ENCODE data around the gene VWC2L.
A peak's percentile ranks its signal among the peaks of the same experiment; 100 is the strongest.

The VWC2L gene

DNA sequence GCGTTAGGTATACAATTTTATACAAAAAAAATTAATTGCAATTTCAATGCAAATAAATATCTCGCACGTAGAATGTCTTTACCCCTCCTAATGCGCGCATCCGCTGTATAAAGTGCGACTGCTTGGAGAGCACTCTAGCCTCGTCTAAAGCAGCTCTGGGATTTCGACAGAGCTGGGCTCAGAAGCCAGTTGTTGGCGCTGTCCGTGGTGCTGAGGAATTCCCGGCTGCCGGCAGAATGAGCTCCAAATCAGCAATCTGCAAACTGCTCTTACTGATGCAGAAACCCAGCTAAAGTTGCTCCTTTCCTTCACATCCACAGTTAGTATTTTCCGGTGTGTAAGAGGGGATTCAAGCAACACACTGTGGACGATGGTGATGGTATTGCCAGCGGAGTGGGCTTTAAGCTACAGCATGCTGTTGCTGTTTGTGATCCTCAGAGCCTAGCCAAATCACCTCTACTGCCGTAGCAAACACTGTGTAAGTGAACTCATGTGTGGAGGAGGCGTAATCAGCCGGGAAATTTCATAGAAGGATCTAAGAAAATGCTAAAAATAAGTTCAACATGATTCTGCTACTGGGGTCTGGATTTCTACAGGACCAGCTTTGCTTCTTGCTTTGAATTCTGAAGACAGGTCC is at the start of gene VWC2L:
VWC2L (plus strand) TSS at position 137 of the 637 bp plus-strand sequence. CDS start 3,140 bp downstream, outside the sequence.
- DNase-seq (ENCODE audit: low read depth): peak; percentile 82

GRCh38 chr2:214361116-214361515 is 49.7 kb upstream of the VWC2L start:
- no peak for DNase-seq (ENCODE audit: low read depth)

DNA sequence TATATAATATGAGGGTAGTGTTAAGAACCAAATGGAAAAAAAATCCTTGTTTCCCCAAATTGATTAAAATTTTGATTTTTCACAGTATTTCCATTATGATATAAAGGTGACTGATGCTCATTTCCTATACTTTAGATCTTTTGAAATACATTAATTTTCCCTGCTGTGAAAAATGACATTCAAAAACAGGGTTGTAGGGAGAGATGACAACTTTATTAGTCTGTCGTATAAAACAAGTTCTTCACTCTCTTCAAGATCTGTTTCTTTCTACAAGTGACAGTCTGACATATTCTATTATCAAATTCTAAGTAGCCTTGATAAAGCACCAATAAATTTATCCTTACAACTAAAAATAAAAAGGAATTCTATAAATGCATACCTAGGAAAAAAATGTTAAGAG is 45.3 kb upstream of the VWC2L start:
- no peak for DNase-seq (ENCODE audit: low read depth)

GRCh38 chr2:214367171-214367570 is 43.7 kb upstream of the VWC2L start:
- no peak for DNase-seq (ENCODE audit: low read depth)

DNA sequence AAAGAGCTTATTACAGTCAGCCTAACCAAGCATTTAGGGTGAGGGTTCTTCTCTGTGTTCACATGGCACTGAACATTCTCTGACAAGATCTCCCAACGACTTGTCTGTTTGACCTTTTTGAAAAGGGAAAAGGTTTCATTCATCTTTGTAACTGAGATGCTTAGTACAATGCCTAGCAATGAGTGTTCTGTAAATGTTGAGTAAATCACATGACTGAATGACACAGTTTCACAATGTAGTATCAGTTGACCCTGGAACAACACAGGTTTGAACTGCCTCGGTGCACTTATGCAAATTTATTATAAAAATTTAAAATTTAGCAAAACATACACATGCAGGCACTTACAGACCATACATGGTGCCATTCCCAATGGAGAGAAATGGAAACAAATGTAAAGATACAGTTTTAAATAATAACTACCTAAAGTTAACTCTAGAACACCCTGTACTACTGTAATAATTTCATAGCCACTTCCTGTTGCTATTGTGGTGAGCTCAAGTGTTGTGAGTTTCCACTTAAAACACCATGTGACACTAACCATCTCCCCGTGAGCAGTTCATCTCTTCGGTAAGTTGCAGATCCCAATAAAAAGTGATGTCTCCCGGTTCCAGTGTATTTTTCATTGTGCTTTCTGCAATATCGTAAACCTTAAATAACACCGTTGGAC is 34.1 kb upstream of the VWC2L start:
- no peak for DNase-seq (ENCODE audit: low read depth)

DNA sequence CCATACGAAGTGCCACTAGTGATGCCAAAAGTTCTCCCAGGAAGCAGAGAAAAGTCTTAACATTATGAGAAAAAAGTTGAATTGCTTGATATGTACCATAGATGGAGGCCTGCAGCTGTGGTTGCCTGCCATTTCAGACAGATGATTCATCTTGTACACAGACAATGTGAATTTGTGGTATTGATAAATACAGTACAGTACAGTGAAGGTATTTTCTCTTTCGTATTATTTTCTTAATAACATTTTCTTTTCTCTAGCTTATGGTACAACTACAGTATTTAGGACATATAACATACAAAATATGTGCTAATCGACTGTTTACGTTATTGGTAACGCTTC is 33.6 kb upstream of the VWC2L start:
- peak; percentile 54 for DNase-seq (ENCODE audit: low read depth)

DNA sequence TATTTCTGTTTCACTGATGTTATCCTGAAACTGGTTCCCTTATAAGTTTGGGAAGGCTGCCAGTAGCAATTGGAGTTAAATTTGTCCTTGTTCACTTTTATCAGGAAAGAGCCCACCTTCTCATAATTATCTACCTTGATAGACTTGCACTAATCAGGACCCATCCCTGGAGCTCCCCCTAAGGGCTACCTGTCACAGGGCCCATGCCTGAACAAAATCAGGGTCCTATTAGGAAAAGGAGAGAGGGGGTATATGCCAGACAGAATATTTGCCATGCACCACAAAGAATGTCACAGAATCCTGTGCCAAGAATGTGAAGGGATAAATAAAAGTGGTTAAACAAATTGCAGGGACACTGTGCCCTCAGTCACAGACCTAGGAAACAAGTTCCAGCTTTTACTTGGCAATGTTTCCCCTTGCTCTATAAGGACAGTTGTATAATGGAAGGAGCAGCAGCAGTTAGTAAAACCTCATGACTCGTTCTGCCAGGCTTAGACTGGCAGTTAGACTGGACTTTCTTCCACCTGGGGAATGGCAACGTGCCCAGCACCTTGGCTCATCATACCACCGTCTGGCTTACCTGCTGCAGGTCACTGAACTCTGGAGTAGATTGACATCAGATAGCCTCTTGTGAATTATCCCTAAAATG is 32.3 kb upstream of the VWC2L start:
- DNase-seq (ENCODE audit: low read depth): no peak

DNA sequence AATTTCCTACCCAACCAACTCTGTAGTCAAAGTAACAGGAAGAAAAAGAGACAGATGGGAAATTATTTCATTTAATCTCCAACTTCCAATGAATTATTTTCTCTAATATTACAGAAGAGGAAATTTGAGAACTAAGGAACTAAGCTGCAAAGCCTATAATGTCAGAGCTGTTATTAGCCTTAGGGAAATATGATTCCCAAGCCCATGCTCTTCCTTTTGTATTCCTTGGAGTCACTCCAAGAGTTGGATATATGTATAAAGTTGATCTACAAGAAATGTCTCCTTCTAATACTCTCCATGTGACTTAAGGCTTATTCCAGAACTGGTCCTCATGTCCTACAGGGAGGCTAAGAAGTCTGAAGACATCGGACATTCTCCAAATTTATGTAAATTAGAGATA is 31.6 kb upstream of the VWC2L start:
- DNase-seq (ENCODE audit: low read depth): no peak

GRCh38 chr2:214380681-214381080 is 30.2 kb upstream of the VWC2L start:
- no peak for DNase-seq (ENCODE audit: low read depth)

DNA sequence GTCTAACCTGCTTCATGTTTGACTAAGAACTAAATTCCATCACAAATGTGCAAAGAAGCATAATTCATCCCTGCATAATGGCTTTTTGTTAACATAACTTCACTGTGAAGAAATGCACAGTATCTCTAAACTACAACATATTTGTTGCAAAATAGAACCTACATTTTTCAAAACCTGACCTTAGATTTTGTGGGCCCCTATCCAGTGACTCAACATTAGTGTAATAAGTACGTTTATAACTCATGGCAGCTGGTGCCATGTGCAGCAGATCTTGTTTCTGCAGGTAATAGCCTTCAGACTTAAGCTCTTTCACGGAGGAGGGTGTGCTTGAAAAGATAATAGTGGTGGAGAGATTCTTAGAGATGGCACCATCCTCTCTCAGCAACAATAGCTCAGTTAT is 28.6 kb upstream of the VWC2L start:
- no peak for DNase-seq (ENCODE audit: low read depth)

- DNase-seq (ENCODE audit: low read depth): no peak
Measured at GRCh38 chr2:214386720-214387119, 24.1 kb upstream of the VWC2L start.

GRCh38 chr2:214389334-214389733 is 21.5 kb upstream of the VWC2L start:
- no peak for DNase-seq (ENCODE audit: low read depth)

GRCh38 chr2:214393796-214394195 is 17.1 kb upstream of the VWC2L start:
- DNase-seq (ENCODE audit: low read depth): no peak

DNA sequence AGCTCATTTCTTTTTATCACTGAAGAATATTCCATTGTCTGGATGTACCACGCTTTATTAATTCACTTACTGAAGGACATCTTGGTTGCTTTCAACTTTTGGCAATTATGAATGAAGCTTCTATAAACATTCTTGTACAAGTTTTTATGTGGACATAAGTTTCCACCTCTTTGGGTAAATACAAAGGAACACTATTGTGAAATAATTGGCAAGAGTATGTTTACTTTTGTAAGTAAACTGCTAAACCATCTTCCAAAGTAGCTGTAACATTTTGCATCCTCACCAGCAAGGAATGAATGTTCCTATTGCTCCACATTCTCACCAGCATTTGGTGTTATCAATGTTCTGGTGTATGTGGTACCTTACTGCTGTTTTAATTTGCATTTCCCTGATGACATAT is 15.8 kb upstream of the VWC2L start:
- no peak for DNase-seq (ENCODE audit: low read depth)

- peak; percentile 7 for DNase-seq (ENCODE audit: low read depth)
Measured at GRCh38 chr2:214401580-214401979, 9.3 kb upstream of the VWC2L start.

DNA sequence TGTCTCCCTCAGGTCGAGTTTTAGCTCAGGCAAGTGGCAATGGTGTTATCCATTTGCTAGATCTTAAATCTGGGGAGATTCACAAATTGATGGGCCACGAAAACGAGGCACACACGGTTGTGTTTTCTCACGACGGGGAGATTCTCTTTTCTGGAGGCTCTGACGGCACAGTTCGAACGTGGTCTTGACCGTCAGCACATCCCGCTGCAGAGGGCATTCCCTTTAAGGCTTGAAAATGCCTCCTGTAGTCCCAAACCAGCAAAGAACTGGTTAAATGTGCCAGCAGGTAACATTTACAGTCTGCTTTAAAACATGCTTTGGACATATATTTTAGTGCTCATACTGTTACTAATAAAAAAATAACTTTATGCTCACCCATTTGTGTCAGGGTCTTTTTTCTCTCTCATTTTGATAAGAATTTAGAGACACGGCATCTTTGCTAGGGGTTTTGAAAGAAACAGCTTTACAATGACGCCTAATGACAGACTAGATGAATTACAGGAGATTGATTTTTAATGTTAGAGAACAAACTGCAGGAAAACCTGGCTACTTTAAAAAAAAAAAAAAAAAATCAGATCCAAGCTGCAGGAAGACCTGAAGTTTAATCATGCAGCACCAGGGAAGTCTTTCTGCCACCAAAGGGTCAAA is 602 bp upstream of the VWC2L start:
- peak; percentile 32 for DNase-seq (ENCODE audit: low read depth)

DNA sequence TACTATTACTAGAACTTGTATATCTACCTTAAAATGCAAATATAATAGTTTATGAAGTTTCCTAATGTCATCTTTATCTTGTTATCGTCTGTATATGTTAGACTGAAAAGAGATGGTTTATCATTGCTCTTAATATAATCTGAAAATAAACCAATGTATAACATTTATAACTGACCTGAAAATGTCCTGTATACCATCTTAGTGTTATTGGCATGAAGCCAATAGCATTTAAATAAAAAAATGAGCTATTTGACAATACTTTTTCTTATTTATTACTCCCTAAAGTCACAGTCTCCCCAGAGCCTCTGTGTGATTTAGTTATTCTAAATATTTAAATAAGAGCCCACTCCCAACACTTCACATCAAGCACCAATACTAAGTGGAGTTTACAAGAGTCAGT is 1.8 kb downstream of the VWC2L start:
- DNase-seq (ENCODE audit: low read depth): no peak

DNA sequence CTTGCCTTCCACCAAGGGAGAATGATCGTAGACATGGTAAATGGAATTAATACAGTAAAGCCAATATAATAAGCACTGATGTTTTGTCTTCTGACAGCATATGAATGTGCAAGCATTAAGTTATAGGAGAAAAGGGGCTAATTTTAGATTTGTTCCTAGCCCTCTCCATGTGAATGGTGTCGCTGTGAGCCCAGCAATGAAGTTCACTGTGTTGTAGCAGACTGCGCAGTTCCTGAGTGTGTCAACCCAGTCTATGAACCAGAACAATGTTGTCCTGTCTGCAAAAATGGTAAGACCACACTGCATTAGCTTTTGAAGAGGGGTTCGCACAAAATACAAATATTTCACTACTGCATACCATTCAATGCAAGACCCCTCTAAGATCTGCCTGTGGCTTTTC is 25.6 kb downstream of the VWC2L start:
- DNase-seq (ENCODE audit: low read depth): no peak

DNA sequence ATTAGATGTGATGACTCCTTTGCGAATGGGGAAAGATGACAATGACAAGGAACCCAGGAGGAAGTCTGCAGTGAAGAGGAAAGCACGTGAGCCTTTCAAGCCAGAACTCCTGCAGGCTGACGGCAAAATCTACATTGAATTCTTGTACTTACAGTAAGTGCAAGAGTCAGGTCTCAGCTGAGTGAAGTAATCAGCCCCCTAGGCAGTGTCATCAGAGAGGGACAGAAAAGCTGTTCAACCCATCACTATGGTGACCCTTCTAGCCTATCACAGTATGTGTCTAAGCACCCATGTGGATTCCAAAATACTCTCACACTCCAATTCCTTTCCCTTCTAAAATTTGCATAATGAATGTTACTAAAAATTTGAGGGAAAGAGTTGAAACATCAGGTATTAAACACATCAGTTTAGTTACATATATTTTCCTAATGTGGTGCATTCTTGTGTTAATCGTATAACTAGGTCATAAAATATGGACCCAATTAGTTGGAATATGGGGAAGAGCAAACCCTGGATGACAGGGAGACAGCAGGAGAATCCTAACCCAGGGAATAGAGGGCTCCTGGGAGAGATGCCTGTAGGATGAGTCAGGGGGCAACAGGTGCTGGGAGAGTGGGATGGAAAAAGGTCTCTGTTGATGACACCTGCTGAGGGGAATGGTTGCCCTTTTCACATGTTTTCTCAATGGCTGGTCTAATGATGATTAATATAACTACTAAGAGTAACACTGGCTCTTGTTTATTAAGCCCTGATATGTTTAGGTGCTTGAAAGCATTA is 39.5 kb downstream of the VWC2L start:
- DNase-seq (ENCODE audit: low read depth): no peak

GRCh38 chr2:214451516-214452275 is 40.8 kb downstream of the VWC2L start:
- DNase-seq (ENCODE audit: low read depth): no peak

DNA sequence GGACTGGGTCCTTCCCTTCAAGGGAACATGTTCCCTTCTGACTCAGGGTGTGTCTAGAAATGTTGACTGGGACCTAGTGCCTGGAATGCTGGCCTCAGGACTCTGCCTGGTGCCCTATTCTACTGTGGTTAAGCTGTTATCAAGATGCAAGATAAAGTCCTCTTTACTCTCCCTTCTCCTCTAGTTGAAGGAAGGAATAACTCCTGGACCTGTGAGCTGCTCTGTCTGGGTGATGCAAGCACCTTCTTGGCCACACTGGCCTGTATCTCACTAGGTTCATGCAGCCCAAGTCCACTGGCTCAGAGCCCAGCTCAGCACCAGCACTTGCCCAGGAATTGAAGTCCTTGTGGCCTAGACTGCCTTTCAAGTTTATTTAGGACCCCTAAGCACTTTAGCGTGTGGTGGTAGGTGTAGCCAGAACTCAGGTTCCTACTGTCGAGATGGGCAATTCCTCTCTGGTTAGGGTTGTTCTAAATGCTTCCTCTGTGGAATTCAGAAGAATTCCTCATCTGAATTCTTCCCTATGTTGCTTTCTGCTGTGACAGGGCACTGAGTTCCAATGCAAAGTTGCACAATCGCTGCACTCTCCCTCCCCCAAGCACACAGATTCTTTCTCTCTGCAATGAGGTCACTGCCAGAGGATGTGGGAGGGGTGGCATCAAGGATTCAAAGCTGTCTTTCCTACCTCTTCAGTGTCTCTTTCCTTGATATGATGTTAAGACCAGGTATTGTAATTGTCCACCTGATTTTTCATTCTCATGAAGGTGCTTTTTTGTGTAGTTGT is 54.7 kb downstream of the VWC2L start:
- DNase-seq (ENCODE audit: low read depth): peak; percentile 61

Data from ELR (cell line).